Psoas muscle (tissue), 8 donors: Measurements from ENCODE around the gene PRKAR2A. TPM values are rescaled to one million over a fixed set of nuclear protein-coding genes. Genes with fewer than 3 reads are reported as not detected.

Source experiments
- ATAC-seq, 4 donors: fragments of 200-7000 bp; cut with Tn5 transposase; one replicate each; pipeline ENCODE4 v1.9.1; 2020; ENCODE audit warnings: moderate library complexity in 3 of 4, mild to moderate bottlenecking in 2 of 4
- DNase-seq, 2 donors: peaks; one replicate each; pipeline ENCODE4 v3.0.0-alpha.2; 2020
- H3K27ac ChIP-seq: fragments of 200-600 bp; one replicate; pipeline ENCODE4 v1.8.0; 2022
- H3K27me3 ChIP-seq, 3 donors: fragments of 200-600 bp in 1 of 3; one replicate each; pipeline versions ENCODE4 v1.6.1 to v1.8.0; 2013 to 2022; ENCODE audit warnings: low read length in 2 of 3, mild to moderate bottlenecking in 2 of 3, moderate library complexity in 1 of 3; ENCODE audit not compliant: insufficient read depth in 3 of 3
- H3K36me3 ChIP-seq, 2 donors: fragments of 200-600 bp in 1 of 2; one replicate each; pipeline versions ENCODE4 v1.6.1 to v1.8.0; 2013 to 2022; ENCODE audit warnings: low read depth in 1 of 2, mild to moderate bottlenecking in 1 of 2, moderate library complexity in 1 of 2; ENCODE audit not compliant: insufficient read depth in 1 of 2
- H3K4me1 ChIP-seq: fragments of 200-600 bp; one replicate; pipeline ENCODE4 v1.8.0; 2022
- H3K4me3 ChIP-seq: fragments of 200-600 bp; one replicate; pipeline ENCODE4 v1.8.0; 2022; ENCODE audit warnings: mild to moderate bottlenecking
- H3K9me3 ChIP-seq: fragments of 200-600 bp; one replicate; pipeline ENCODE4 v1.8.0; 2022
- CTCF ChIP-seq: fragments of 200-600 bp; IDR thresholded peaks from one replicate; pipeline ENCODE4 v1.8.0; 2022; ENCODE audit warnings: antibody characterized with exemption
- WGBS, 3 donors: extraction: QIAGEN DNeasy Blood & Tissue Kit; methylation state at CpG; one replicate each; pipeline versions ENCODE4 v1.1.6 to v1.1.7; 2013; 5-methylcytosine and 5-hydroxymethylcytosine counted together
- intact Hi-C, 2 donors: fragments of 100-400 bp; cut with DNase I; formaldehyde crosslinking; loops; one replicate each; pipeline versions ENCODE4 v1.11.0 to v1.14.2; 2022
- polyA plus RNA-seq, 3 donors: library from polyadenylated mRNA; stranded (reverse); fragments of 200-250 nt; gene quantifications; one replicate each; pipeline ENCODE4 v1.2.3, GENCODE V29; 2013
- total RNA-seq, 4 donors: library from RNA; stranded (reverse); fragmentation: NEBNext Ultra II Directional in 2 of 4; extraction: Animal tissue kit (Norgen Biotek cat#: 25700) in 2 of 4; gene quantifications; one replicate each; pipeline versions ENCODE4 v1.2.1 to v1.2.4, GENCODE V29; 2021 to 2023
- donor health status: healthy with polysubstance abuse.
- donor health status: DM: no; HTN: no; CAD: no; lungs with moderate emphysema.
- donor health status: Bipolar disorder and iron deficiency.
- donor health status: healthy.
- donor health status: DM: yes; HTN: yes; CAD: no.
- donor health status: DM: no; HTN: no; CAD: no.
- donor health status: DM: no; HTN: no; CAD: no.
- donor health status: DM: yes; HTN: yes; CAD: no.

PRKAR2A gene
- total and polyA plus RNA-seq, 7 donors: 24.3 to 126 (median 92.5) TPM

- intact Hi-C loops: loop anchor here in 1 of 2 donors (5.0 kb wide), 2 partner anchors 48 to 52 kb away; partner anchors contain the start of gene SLC25A20
- Histone ChIP-seq H3K27ac (peak overlapping the region; percentile 99), H3K9me3 (no peaks in the 10 kb centered on the region), H3K36me3 (no peaks in the 10 kb centered on the region), H3K4me3 (no peak overlapping the region), H3K27me3 (no peaks in the 10 kb centered on the region), H3K4me1 (peaks cover 19% of the 10 kb centered on the region)
- ATAC-seq (no peak), DNase-seq (no peak)
- 89 to 91% (median 90%) methylated on average over 8 of the region's 8 CpGs for WGBS, 3 donors
- no peak for TF ChIP-seq CTCF
These were observed 1.3 kb upstream of the PRKAR2A start for GRCh38 chr3:48848816-48849515.

- 0 to 1% (median 0%) methylated on average over 36 to 42 of the region's 42 CpGs for WGBS, 3 donors
- Histone ChIP-seq H3K9me3 (no peaks in the 10 kb centered on the region), H3K36me3 (no peaks in the 10 kb centered on the region), H3K4me3 (peak overlapping the region; percentile 91), H3K4me1 (peaks cover 13% of the 10 kb centered on the region), H3K27me3 (no peaks in the 10 kb centered on the region), H3K27ac (peak overlapping the region; percentile 99)
- intact Hi-C loops: loop anchor here in 1 of 2 donors (5.0 kb wide), 2 partner anchors 50 kb away; partner anchors contain the start of gene SLC25A20
- ATAC-seq (peak; percentile 82 to 87 (median 84)), DNase-seq (peak; percentile 88 to 94)
- TF ChIP-seq CTCF: no peak
These were observed 596 bp downstream of the PRKAR2A start for GRCh38 chr3:48847053-48847503.

GRCh38 chr3:48845170-48845569, 2.5 kb downstream of the PRKAR2A start:
- ATAC-seq (no peak), DNase-seq (no peak)
- WGBS, 3 donors: 14 to 27% (median 23%) methylated on average over 2 of the region's 2 CpGs
- Histone ChIP-seq H3K27me3 (no peaks in the 10 kb centered on the region), H3K9me3 (no peaks in the 10 kb centered on the region), H3K4me1 (peaks cover 13% of the 10 kb centered on the region), H3K4me3 (peak overlapping the region; percentile 91), H3K36me3 (no peaks in the 10 kb centered on the region), H3K27ac (peak overlapping the region; percentile 99)
- no peak for TF ChIP-seq CTCF
- intact Hi-C loops: loop anchor here in 1 of 2 donors (5.0 kb wide), 2 partner anchors 48 to 52 kb away; partner anchors contain the start of gene SLC25A20

DNA sequence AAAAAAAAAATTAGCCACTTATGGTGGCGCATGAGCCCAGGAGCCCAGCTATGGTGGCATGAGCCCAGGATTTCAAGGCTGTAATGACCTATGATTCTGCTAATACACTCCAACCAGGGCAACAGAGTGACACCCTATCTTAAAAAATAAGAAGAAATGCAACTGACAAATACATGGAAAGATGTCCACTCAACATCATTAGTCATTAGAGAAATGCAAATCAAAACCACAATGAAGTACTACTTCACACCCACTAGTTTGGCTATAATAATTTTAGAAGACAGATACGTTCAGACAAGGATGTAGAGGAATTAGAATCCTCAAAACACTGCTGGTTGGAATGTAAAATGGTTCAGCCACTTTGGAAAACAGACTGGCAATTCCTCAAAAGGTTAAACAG, 10.5 kb downstream of the PRKAR2A start:
- ATAC-seq: no peak
- Histone ChIP-seq H3K27ac (no peak overlapping the region), H3K27me3 (no peaks in the 10 kb centered on the region), H3K4me3 (no peak overlapping the region), H3K36me3 (peaks cover 0 to 6% of the 10 kb centered on the region in 2 donors), H3K4me1 (peaks cover 10% of the 10 kb centered on the region), H3K9me3 (no peaks in the 10 kb centered on the region)
- DNase-seq: no peak
- WGBS, 3 donors: 67 to 78% (median 69%) methylated on average over 2 of the region's 2 CpGs
- no peak for TF ChIP-seq CTCF
- intact Hi-C loops: no loop called here
